ENCODE measurements around the gene AXIN1. TPM values are rescaled to one million over a fixed set of nuclear protein-coding genes. Genes with fewer than 3 reads are reported as not detected.
"Not testable (repeated sequence)": the region's sequence is repeated elsewhere in the genome, so short reads cannot be mapped to it uniquely, and the experiment has no call there.

Gene AXIN1
- total RNA-seq, 3 donors from 2014 or later, result 33.0 to 46.3 (median 40.0) TPM

DNA sequence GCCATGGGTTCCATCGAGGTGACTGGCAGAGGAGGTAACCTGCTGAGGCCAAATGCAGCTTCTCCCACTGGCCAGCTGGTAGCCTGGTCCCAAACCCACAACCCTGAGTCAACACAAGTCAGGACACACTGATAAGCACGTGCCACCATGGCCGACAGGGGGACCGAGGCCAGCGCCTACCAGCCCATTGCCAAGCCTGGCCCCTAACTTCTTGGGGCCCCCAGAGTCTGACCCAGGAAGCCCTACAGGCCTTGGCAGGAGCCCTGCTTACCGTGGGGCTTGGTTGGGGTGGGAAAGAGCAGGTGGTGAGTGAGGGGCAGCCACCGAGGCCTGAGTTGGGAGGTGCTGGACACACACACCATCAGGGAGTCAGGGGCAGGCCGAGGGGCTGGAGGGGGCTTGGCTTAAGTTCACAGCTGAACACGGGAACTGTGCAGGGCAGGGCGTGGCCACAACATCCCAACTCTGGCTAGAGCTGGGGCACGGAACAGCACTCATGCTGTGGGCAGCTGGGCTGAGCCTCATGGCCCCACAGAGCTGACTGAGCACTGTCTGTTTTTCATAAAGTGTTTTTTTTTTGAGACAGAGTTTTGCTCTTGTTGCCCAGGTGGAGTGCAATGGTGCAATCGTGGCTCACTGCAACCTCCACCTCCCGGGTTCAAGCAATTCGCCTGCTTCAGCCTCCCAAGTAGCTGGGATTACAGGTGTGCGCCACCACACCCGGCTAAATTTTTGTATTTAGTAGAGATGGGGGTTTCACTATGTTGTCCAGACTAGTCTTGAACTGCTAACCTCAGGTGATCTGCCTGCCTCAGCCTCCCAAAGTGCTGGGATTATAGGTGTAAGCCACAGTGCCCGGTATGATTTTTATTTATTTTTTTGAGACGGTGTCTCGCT lies 12.3 kb upstream of the AXIN1 start:
- ATAC-seq (no peak), DNase-seq (peak in 2 of 3 donors; percentile 27 to 51)
- H3K36me3 ChIP-seq (ENCODE audit: low read depth), result no peaks in the 10 kb centered on the region
- TF ChIP-seq, protein P1, sequence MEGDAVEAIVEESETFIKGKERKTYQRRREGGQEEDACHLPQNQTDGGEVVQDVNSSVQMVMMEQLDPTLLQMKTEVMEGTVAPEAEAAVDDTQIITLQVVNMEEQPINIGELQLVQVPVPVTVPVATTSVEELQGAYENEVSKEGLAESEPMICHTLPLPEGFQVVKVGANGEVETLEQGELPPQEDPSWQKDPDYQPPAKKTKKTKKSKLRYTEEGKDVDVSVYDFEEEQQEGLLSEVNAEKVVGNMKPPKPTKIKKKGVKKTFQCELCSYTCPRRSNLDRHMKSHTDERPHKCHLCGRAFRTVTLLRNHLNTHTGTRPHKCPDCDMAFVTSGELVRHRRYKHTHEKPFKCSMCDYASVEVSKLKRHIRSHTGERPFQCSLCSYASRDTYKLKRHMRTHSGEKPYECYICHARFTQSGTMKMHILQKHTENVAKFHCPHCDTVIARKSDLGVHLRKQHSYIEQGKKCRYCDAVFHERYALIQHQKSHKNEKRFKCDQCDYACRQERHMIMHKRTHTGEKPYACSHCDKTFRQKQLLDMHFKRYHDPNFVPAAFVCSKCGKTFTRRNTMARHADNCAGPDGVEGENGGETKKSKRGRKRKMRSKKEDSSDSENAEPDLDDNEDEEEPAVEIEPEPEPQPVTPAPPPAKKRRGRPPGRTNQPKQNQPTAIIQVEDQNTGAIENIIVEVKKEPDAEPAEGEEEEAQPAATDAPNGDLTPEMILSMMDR (IDR thresholded peaks at IDR 0.05), result no peak
- H3K9me3 ChIP-seq, result no peaks in the 10 kb centered on the region
- no peak overlapping the region for H3K4me3 ChIP-seq
- H3K4me1 ChIP-seq (ENCODE audit: low read depth), result peaks cover 8% of the 10 kb centered on the region
- intact Hi-C loops (cut with DNase I, micrococcal nuclease), result no loop called here

DNA sequence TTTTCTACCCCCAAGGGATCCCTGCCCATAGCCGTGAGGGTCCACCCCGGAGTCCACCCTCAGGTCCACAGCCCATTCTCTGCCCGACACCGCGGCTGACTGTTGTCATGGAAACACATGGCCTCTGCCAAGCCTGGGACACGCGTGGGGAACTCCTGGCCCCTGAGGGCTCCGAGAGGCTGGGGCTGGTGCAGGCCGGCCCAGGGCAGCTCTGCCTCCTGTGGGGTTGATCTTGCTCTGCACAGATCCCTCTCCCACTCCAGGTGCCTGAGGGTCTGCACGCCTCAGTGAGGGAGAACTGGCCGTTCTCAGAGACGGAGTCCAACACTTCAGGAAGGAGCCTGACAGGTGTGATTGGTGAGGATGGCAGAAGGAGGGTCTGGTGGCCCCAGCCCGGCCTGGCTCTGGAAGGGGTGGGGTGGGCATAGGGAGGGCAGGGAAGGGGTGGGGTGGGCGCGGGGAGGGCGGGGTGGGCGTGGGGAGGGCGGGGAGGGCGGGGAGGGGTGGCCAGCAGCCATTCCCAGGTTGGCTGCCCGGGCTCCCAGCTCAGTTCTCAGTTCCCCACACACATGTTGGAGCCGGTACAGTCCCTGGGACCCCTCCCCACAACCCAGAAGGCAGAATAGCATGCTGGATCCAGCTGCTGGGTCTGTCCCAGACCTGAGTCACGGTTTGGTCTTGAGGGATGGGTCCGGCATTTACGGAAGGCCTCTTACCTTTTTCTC lies 11.4 kb upstream of the AXIN1 start:
- TF ChIP-seq, protein P1 (IDR thresholded peaks at IDR 0.05), result no peak
- Histone ChIP-seq H3K4me1 (ENCODE audit: low read depth) (peaks cover 4% of the 10 kb centered on the region), H3K4me3 (no peak overlapping the region), H3K36me3 (ENCODE audit: low read depth) (no peaks in the 10 kb centered on the region), H3K9me3 (no peaks in the 10 kb centered on the region)
- DNase-seq (peak in 2 of 3 donors; percentile 25 to 40), ATAC-seq (no peak)
- intact Hi-C loops (cut with DNase I, micrococcal nuclease), result no loop called here

DNA sequence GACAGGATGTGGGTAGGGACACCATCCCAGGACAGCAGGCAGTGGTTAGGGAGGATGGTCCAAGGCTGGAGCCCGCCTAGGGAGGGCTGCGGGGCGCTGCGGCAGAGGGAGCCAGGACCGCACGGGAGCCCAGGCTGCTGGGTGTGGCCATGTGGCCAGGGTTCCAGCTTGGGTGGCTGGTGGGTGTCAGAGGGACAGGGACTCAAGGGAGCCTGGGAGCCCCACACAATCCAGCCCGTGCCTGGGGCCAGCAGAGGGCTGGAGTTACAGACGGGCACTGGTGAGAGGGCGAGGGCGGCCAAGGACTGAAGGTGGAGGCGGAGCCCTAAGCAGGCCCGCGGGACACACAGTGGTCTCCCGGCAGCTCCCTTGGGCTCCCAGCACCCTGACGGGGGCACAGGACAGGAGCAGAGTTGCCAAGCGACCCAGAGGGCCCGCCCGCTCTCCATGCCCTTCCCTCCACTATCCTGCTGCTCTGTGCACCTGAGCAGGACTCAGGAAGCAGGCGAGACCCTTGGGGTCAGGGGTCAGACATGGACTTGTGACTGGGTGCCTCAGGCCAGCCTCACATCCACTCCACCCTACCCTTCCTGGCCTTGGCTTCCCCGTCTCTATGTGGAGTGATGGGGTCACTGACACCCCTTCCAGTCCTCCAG lies 10.7 kb upstream of the AXIN1 start:
- intact Hi-C loops (cut with DNase I, micrococcal nuclease), result no loop called here
- ATAC-seq, result no peak
- peak in 2 of 3 donors; percentile 25 to 43 for DNase-seq
- TF ChIP-seq, protein P1 (IDR thresholded peaks at IDR 0.05), result no peak
- Histone ChIP-seq H3K36me3 (ENCODE audit: low read depth) (no peaks in the 10 kb centered on the region), H3K4me1 (ENCODE audit: low read depth) (peaks cover 4% of the 10 kb centered on the region), H3K9me3 (no peaks in the 10 kb centered on the region), H3K4me3 (no peak overlapping the region)

DNA sequence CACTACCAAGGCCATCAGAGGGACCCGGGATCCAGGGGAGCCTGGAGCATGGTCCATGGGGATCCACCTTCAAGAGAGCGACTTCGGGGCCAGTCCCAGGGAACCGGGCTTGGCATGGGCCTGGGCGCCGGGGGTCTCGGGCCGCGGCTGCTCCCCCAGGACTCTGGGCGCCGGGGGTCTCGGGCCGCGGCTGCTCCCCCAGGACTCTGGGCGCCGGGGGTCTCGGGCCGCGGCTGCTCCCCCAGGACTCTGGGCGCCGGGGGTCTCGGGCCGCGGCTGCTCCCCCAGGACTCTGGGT lies 10.1 kb upstream of the AXIN1 start:
- ATAC-seq; H3K9me3 ChIP-seq; DNase-seq; H3K4me1 ChIP-seq (ENCODE audit: low read depth); H3K36me3 ChIP-seq (ENCODE audit: low read depth); intact Hi-C loops (cut with DNase I, micrococcal nuclease); H3K4me3 ChIP-seq: not testable (repeated sequence)

DNA sequence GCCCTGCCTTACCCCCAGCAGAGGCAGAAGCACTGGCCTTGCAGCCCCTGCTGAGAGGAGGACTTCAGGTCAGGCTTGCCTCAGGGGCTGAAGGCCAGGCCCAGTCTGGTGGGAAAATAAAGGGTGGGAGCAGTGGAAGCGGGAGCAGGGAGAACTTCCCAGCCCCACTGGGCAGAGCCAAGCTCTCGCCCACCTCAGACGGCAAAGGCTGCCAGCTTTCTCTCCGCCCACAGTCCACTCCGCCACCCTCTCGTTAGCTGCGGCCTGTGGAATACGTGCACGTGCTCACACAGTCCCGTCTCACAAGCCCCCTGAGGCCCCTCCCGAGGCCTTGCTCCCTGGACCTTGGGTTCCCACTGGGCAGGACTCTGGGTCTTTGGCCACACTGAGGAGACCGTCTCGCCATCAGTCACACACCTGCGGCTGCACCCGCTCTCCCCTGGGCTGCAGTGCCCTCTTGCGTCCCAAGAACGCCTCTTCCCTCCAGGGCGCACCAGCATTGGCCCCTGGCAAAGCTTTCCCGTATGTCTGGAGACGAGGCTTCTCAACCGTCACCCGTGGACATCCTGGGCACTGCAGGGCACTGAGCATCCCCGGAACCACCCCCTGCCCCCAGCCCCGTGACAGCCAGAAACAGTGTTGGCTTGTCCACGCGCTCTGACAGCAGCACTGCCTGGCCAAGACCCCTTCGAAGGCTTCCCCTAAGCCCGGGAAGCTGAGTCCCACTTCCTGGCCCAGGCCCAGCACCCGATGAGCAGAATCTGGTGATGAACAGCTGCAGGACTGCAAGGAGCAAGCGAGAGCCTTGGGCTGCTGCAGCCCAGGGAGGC lies 9.6 kb upstream of the AXIN1 start:
- intact Hi-C loops (cut with DNase I, micrococcal nuclease), result no loop called here
- peaks cover 4% of the 10 kb centered on the region for H3K4me1 ChIP-seq (ENCODE audit: low read depth)
- H3K4me3 ChIP-seq, result no peak overlapping the region
- DNase-seq (peak; percentile 79 to 89 (median 82)), ATAC-seq (peak; percentile 95)
- no peaks in the 10 kb centered on the region for H3K36me3 ChIP-seq (ENCODE audit: low read depth)
- TF ChIP-seq, protein P1 (IDR thresholded peaks at IDR 0.05), result peak; percentile 78
- H3K9me3 ChIP-seq, result no peaks in the 10 kb centered on the region

Data from mucosa of descending colon (tissue), 3 donors.